Neural cell (in vitro differentiated cells): Measurements from ENCODE around the gene LRCH4. TPM values are rescaled to one million over a fixed set of nuclear protein-coding genes. Genes with fewer than 3 reads are reported as not detected.

Experiments used
- H2AFZ ChIP-seq: fragments of 200-600, 300-800 bp; sonication (generic), shearing (Covaris generic); 2 replicates; pipeline ENCODE4 v1.6.0; 2014; ENCODE audit warnings: low read depth, mild to moderate bottlenecking, antibody characterized with exemption, low read length, moderate library complexity
- H3F3A ChIP-seq: fragments of 200-600 bp; shearing (Covaris generic); 2 replicates; pipeline ENCODE4 v1.6.1; 2016; ENCODE audit warnings: mild to moderate bottlenecking, moderate library complexity, mixed read lengths, antibody characterized with exemption, low read length; ENCODE audit not compliant: insufficient read depth, poor library complexity, severe bottlenecking
- H3K27ac ChIP-seq: fragments of 200-600, 300-800 bp; sonication (generic), shearing (Covaris generic); 2 replicates; pipeline ENCODE4 v1.5.1; 2014; ENCODE audit warnings: mild to moderate bottlenecking, low read length, moderate library complexity
- H3K27me3 ChIP-seq: fragments of 300-800, 200-600 bp; sonication (generic), shearing (Covaris generic); 2 replicates; pipeline ENCODE4 v1.6.0; 2014; ENCODE audit warnings: mild to moderate bottlenecking, low read depth, low read length, moderate library complexity; ENCODE audit not compliant: insufficient read depth
- H3K36me3 ChIP-seq: fragments of 300-800, 200-600 bp; sonication (generic), shearing (Covaris generic); 2 replicates; pipeline ENCODE4 v1.5.1; 2014; ENCODE audit warnings: mild to moderate bottlenecking, antibody characterized with exemption, low read length, moderate library complexity; ENCODE audit not compliant: insufficient read depth
- H3K4me2 ChIP-seq: fragments of 300-800, 200-600 bp; sonication (generic), shearing (Covaris generic); 2 replicates; pipeline ENCODE4 v1.6.0; 2014; ENCODE audit warnings: mild to moderate bottlenecking, low read length
- H3K4me3 ChIP-seq: fragments of 300-800, 200-600 bp; sonication (generic), shearing (Covaris generic); 2 replicates; pipeline ENCODE4 v1.5.1; 2014; ENCODE audit warnings: mild to moderate bottlenecking, low read length, moderate library complexity
- H3K79me2 ChIP-seq: fragments of 200-600 bp; shearing (Covaris generic); replicated peaks from 2 replicates; pipeline ENCODE4 v1.6.0; 2014; ENCODE audit warnings: mild to moderate bottlenecking, low read length, moderate library complexity; ENCODE audit not compliant: insufficient read depth
- H3K9ac ChIP-seq: fragments of 300-800, 200-600 bp; sonication (generic), shearing (Covaris generic); 2 replicates; pipeline ENCODE4 v1.6.1; 2016; ENCODE audit warnings: mild to moderate bottlenecking, low read length, mixed read lengths
- H3K9me2 ChIP-seq: fragments of 200-600 bp; shearing (Covaris generic); 2 replicates; pipeline ENCODE4 v1.6.1; 2016; ENCODE audit warnings: mild to moderate bottlenecking, low read length, mixed read lengths; ENCODE audit not compliant: insufficient read depth
- H3K9me3 ChIP-seq: fragments of 200-600, 300-800 bp; sonication (generic), shearing (Covaris generic); 2 replicates; pipeline ENCODE4 v1.6.1; 2016; ENCODE audit warnings: mild to moderate bottlenecking, mixed run types, low read length, moderate library complexity, mixed read lengths
- H4K20me1 ChIP-seq: fragments of 200-600 bp; shearing (Covaris generic); 2 replicates; pipeline ENCODE4 v1.6.1; 2016; ENCODE audit warnings: mild to moderate bottlenecking, mixed run types; ENCODE audit not compliant: insufficient read depth
- EP300 ChIP-seq: fragments of 450-650 bp; conservative IDR thresholded peaks from 2 replicates; pipeline ENCODE4 v1.6.1; 2014; ENCODE audit warnings: antibody characterized with exemption, mild to moderate bottlenecking, moderate library complexity; ENCODE audit not compliant: poor library complexity, severe bottlenecking
- EZH2 ChIP-seq: fragments of 200-600, 300-800 bp; shearing (Covaris generic), sonication (generic); IDR thresholded peaks from 2 replicates; pipeline ENCODE4 v1.6.1; 2014; ENCODE audit warnings: antibody characterized with exemption, low read length, borderline replicate concordance, mild to moderate bottlenecking; ENCODE audit not compliant: insufficient read depth, poor library complexity, severe bottlenecking
- MXI1 ChIP-seq: fragments of 450-650 bp; conservative IDR thresholded peaks from 2 replicates; pipeline ENCODE4 v1.6.1; 2014; ENCODE audit warnings: antibody characterized with exemption, mild to moderate bottlenecking; ENCODE audit not compliant: poor library complexity, severe bottlenecking
- POLR2AphosphoS5 ChIP-seq: IDR thresholded peaks from 2 replicates; pipeline ENCODE4 v1.6.1; 2012
- RAD21 ChIP-seq: fragments of 450-650 bp; conservative IDR thresholded peaks from 2 replicates; pipeline ENCODE4 v1.6.1; 2014; ENCODE audit warnings: antibody characterized with exemption, mild to moderate bottlenecking, moderate library complexity
- SMC3 ChIP-seq: fragments of 450-650 bp; conservative IDR thresholded peaks from 2 replicates; pipeline ENCODE4 v1.6.1; 2014; ENCODE audit warnings: antibody characterized with exemption, mild to moderate bottlenecking, moderate library complexity; ENCODE audit not compliant: poor library complexity
- TAF1 ChIP-seq: IDR thresholded peaks from 2 replicates; pipeline ENCODE4 v1.6.1; 2012; ENCODE audit warnings: low read depth
- polyA plus RNA-seq: library from polyadenylated mRNA; depleted of rRNA; stranded (reverse); fragments of >200 nt; gene quantifications from 2 replicates; pipeline ENCODE4 v1.2.3, GENCODE V29; 2014
- TF ChIP-seq, protein P1 (sequence below): fragments of 450-650 bp; IDR thresholded peaks from 2 replicates; pipeline ENCODE4 v1.5.1; 2014; ENCODE audit warnings: antibody characterized with exemption, mild to moderate bottlenecking, moderate library complexity; ENCODE audit not compliant: poor library complexity, severe bottlenecking
- TF ChIP-seq, protein P2 (sequence below): IDR thresholded peaks from 2 replicates; pipeline ENCODE4 v1.6.1; 2012; ENCODE audit warnings: borderline replicate concordance

LRCH4 gene
- polyA plus RNA-seq, 1 donor from 2014 or later = 17.2 TPM

DNA sequence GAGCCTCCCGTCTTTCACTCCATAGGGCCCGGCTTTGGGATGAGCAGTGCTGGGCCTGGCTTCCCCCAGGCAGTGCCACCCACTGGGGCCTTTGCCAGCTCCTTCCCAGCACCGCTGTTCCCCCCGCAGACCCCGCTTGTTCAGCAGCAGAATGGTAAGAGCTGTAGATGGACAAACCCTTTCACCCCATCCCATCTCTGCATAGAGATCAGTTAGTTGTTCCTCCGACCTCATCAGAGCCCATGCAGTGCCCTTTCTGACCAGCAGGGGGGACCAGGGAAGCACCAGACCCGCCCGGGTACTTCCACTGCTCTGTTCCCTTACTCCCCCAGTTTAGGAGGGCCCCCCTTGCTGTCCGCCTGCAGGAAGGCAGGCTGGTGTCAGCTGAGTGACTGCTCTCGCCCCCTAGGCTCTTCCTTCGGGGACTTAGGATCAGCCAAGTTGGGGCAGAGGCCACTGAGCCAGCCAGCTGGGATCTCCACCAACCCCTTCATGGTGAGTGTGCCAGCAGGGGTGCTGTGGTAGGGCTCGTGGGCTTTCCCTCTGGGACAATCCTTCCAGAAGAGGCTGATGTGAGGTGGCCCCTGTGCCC lies 22.0 kb downstream of the LRCH4 start:
- TF ChIP-seq SMC3 = peak; percentile 61
- TF ChIP-seq RAD21 = peak; percentile 51
- no peak for TF ChIP-seq EZH2
- TF ChIP-seq TAF1 = no peak
- no peak for TF ChIP-seq MXI1
- TF ChIP-seq, protein P1, sequence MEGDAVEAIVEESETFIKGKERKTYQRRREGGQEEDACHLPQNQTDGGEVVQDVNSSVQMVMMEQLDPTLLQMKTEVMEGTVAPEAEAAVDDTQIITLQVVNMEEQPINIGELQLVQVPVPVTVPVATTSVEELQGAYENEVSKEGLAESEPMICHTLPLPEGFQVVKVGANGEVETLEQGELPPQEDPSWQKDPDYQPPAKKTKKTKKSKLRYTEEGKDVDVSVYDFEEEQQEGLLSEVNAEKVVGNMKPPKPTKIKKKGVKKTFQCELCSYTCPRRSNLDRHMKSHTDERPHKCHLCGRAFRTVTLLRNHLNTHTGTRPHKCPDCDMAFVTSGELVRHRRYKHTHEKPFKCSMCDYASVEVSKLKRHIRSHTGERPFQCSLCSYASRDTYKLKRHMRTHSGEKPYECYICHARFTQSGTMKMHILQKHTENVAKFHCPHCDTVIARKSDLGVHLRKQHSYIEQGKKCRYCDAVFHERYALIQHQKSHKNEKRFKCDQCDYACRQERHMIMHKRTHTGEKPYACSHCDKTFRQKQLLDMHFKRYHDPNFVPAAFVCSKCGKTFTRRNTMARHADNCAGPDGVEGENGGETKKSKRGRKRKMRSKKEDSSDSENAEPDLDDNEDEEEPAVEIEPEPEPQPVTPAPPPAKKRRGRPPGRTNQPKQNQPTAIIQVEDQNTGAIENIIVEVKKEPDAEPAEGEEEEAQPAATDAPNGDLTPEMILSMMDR = peak; percentile 68
- no peak for TF ChIP-seq EP300
- TF ChIP-seq, protein P2, sequence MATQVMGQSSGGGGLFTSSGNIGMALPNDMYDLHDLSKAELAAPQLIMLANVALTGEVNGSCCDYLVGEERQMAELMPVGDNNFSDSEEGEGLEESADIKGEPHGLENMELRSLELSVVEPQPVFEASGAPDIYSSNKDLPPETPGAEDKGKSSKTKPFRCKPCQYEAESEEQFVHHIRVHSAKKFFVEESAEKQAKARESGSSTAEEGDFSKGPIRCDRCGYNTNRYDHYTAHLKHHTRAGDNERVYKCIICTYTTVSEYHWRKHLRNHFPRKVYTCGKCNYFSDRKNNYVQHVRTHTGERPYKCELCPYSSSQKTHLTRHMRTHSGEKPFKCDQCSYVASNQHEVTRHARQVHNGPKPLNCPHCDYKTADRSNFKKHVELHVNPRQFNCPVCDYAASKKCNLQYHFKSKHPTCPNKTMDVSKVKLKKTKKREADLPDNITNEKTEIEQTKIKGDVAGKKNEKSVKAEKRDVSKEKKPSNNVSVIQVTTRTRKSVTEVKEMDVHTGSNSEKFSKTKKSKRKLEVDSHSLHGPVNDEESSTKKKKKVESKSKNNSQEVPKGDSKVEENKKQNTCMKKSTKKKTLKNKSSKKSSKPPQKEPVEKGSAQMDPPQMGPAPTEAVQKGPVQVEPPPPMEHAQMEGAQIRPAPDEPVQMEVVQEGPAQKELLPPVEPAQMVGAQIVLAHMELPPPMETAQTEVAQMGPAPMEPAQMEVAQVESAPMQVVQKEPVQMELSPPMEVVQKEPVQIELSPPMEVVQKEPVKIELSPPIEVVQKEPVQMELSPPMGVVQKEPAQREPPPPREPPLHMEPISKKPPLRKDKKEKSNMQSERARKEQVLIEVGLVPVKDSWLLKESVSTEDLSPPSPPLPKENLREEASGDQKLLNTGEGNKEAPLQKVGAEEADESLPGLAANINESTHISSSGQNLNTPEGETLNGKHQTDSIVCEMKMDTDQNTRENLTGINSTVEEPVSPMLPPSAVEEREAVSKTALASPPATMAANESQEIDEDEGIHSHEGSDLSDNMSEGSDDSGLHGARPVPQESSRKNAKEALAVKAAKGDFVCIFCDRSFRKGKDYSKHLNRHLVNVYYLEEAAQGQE = no peak
- TF ChIP-seq POLR2AphosphoS5 = no peak
- Histone ChIP-seq H3K79me2 (no peaks in the 10 kb centered on the region), H3K36me3 (no peaks in the 10 kb centered on the region)

DNA sequence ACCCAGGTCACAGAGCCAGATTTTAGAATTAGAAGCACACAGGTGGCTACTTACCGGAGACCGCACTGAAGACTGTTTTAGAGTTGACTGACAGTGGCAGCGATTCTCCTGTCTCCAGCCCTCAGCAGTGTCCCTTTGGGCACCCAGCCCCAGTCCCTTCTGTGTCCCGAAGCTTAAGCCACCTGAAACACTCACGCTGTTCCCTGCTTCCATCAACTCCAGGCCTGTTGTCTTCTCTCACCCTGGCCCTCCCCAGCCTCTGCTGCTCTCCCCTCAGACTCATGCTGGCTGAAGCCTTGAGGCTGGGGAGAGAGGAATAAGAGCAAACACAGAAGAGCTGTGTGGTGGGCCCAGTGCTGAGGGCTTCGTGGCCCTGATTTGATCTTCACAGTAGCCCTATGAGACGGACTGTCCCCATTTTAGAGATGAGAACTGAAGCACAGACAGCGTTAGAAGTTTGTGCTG lies 22.8 kb downstream of the LRCH4 start:
- no peak overlapping the region for H3K4me3 ChIP-seq
- H3K79me2 ChIP-seq = no peaks in the 10 kb centered on the region
- TF ChIP-seq, protein P1 = no peak
- TF ChIP-seq MXI1 (no peak), SMC3 (no peak), RAD21 (no peak), EP300 (no peak), TAF1 (no peak), POLR2AphosphoS5 (no peak), EZH2 (no peak)
- TF ChIP-seq, protein P2 = no peak
- H2AFZ ChIP-seq = no peak overlapping the region
- no peaks in the 10 kb centered on the region for H4K20me1 ChIP-seq
- no peaks in the 10 kb centered on the region for H3K9me2 ChIP-seq
- no peaks in the 10 kb centered on the region for H3F3A ChIP-seq
- no peaks in the 10 kb centered on the region for H3K36me3 ChIP-seq
- no peaks in the 10 kb centered on the region for H3K9me3 ChIP-seq
- H3K4me2 ChIP-seq = no peak overlapping the region
- H3K9ac ChIP-seq = no peak overlapping the region
- no peak overlapping the region for H3K27ac ChIP-seq
- H3K27me3 ChIP-seq = no peaks in the 10 kb centered on the region

More for the DNA sequence above, 22.0 kb downstream of the LRCH4 start:
- Histone ChIP-seq H3K4me2 (no peak overlapping the region), H3K9ac (no peak overlapping the region), H3K27me3 (peaks cover 1% of the 10 kb centered on the region), H2AFZ (no peak overlapping the region), H3K4me3 (no peak overlapping the region), H3K9me3 (no peaks in the 10 kb centered on the region), H3K27ac (no peak overlapping the region), H3K9me2 (no peaks in the 10 kb centered on the region), H3F3A (no peaks in the 10 kb centered on the region), H4K20me1 (no peaks in the 10 kb centered on the region)
